GM18507 (cell line): ENCODE data around the gene HMGN2.
"Not testable (repeated sequence)": the region's sequence is repeated elsewhere in the genome, so short reads cannot be mapped to it uniquely, and the experiment has no call there.

Source experiments
- DNase-seq: peaks from one replicate; pipeline ENCODE4 v3.0.0; 2011; ENCODE audit warnings: low read depth; ENCODE audit not compliant: insufficient read length; ENCODE audit errors: extremely low spot score
- FAIRE-seq: peaks from 2 replicates; lab custom pipeline; 2011; peaks lifted over from hg19 to GRCh38; lab: Jason Lieb, UNC

Gene HMGN2

DNA sequence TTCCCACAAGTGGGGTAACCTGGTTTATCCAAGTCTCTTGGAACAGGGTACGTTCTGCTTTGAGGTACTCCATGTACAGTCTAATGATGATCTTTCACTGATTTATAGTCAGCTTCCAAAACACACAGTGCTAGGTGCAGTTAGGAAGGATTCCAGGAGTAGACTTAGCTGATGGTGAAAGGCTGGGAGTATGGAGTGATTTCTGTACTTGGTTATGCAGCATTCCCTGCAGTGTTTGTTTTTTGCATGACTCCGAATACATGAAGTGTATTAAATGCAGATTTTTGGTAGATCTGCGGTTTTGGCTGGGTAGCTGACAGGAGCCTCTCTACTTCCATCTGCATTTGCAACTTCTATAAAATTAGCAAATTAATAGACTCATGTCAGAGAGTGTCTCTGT, 3.7 kb downstream of the HMGN2 start:
- no peak for FAIRE-seq
- no peak for DNase-seq

DNA sequence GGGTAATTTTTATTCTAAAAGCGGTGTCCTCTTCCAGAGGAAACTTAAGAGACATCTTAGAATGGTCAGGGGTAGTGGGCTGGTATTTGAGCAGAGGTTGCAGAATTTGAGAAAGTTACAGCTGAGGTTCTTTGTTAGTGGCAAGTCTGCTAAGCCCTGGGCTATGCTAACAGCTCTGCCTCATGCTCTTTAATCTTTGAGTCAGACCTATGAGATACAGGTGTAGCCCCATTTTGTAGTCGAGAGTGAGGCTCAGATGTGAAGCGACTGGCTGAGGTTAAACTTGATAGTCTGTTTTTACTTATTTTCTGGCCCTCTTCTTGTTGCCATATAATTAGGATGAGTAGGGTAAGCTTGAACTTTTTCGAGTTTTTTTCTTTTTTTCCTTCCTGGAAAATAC, 4.7 kb downstream of the HMGN2 start:
- no peak for FAIRE-seq

DNA sequence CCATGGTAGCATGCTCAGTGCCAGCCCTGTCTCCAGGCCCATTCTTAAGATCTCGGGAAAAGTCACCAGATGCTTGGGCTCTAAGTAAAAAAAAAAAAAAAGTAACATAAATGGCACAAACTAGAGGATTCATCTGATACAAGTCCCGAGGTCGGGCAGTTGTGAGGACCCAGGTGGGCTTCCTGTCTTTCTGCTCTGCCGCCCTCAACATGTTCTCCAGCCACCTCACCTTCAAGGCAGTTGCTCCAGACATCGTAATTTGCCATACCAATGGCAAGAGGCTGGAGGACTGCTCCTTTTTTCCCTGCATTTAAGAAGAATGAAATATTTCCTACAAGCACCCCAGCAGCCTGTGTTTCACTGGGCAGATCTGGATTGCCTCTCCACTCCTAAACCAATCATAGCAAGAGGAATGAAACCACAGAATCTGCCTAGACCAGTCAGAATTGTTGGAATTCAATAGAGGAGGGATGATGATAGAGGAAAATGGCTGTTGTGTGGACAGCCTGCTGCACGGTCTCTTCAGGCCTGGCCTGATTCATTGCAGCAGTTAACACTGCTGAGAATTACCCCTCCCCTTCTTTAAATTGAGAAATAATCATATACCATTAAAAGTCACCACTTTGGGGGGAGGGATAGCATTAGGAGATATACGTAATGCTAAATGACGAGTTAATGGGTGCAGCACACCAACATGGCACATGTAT, 5.4 kb downstream of the HMGN2 start:
- FAIRE-seq (no peak), DNase-seq (no peak)

More for the DNA sequence above, 4.7 kb downstream of the HMGN2 start:
- DNase-seq = no peak

DNA sequence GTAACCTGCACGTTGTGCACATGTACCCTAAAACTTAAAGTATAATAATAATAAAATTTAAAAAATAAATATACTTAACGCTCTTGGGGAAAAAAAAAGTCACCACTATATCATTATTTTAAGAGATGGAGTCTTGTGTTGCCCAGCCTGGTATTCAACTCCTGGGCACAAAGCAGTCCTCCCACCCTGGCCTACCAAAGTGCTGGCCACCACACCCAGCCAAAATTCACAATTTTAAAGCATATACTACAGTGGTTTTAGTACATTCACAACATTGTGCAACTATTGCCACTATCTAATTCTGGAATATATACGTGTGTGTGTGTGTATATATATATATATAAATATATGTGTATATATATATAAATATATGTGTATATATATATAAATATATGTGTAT, 5.9 kb downstream of the HMGN2 start:
- no peak for DNase-seq
- no peak for FAIRE-seq

DNA sequence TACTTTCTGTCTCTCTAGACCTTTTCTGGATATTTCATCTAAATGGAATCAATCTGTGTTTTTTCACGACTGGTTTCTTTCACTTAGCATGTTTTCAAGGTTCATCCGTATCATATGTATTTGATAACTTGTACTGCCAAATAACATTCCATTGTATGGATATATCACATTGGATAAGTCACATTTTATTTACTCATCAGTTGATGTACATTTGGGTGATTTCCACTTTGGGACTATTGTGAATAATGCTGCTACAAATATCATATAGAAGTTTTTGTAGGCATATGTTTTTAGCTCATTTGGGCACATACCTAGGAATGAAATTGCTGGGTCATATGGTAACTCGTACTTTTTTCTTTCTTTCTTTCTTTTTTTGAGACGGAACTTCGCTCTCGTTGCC, 6.7 kb downstream of the HMGN2 start:
- FAIRE-seq (no peak), DNase-seq (no peak)

DNA sequence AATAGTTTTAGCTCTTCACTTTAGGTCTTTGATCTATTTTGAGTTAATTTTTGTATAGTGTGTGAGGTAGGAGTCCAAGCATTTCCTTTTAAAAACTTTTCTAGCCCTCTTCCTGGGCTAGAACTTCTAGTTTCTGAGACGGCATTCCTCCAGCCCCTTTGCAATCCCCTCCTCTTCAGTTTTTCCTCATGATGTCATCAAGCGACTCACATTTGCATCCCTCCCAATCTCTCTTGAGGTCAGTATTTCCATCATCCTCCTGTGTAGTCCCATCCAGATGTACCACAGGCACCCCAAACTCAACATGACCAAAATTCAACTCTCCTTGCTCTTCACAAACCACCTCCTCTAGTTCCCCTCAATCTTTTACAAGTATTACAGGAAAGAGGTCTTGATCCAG, 10.7 kb downstream of the HMGN2 start:
- FAIRE-seq = no peak

DNA sequence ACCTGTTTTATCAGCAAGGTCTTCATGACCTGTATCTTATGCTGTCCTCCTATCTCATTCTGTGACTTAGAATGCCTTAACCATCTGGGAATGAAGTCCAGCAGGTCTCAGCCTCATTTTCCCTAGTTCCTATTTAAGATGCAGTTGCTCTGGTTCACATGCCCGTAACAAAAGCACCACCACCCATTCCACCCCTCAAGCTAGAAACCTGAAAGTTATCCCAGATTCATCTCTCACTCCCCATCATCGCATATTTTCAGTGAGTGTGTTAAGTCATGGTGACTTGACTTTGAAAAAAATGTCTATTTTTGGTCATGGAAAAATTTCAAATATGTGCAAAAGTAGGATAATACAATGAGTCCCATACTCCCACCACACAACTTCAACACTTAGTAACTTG, 11.7 kb downstream of the HMGN2 start:
- DNase-seq (no peak), FAIRE-seq (no peak)

More for the DNA sequence above, 10.7 kb downstream of the HMGN2 start:
- no peak for DNase-seq

DNA sequence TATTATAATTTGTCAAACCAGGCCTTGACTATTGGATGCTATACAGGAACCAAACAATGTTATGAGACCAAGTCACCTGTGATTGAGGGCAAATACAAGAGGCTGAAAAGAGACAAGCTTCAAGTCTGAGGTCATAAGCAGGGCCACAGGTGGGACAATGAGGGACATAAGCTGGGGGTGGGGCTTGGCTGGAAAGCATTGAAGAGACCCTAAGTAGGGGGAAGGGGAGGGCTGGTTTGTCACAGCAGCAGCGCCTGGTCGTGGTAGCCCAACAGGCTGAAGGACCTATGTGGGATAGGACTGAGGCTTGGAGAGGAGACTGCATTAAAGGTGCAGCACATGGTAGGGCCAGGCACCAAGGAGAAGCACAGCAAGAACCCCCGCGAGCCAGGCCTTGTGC, 17.9 kb downstream of the HMGN2 start:
- no peak for FAIRE-seq
- DNase-seq = no peak

DNA sequence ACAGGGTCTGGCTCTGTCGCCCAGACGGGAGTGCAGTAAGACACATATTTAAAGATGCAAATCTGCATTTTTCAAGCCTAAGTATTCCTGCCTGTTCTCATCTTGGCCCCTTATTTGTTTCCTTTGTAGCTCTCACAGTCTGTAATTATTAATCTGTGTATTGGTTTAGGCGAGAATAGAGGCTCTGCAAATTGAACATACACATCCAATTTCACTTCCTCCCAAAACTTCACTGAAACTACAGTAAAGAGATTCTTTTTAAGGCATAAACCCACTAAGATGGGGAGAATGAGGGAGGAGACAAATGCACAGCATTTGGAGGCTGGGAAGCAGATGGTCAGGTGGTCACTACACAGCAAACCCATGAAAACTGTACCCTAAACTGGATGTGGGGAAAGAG, 21.0 kb downstream of the HMGN2 start:
- FAIRE-seq (peak; percentile 83), DNase-seq (no peak)

DNA sequence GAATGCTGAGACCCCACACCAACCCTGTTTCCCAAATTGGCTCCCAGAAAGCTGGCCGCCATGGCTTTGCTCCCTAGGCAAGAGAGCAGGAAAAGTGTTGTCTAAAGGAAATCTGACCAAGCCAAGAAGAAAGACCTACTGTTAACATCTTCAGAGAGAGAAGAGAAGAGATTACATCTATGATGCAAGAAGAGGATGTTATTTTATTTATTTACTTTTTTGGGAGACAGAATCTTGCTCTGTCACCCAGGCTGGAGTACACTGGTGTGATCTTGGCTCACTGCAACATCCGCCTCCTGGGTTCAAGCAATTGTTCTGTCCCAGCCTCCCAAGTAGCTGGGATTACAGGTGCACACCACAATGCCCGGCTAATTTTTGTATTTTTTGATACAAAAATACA, 21.7 kb downstream of the HMGN2 start:
- DNase-seq (no peak), FAIRE-seq (no peak)

DNA sequence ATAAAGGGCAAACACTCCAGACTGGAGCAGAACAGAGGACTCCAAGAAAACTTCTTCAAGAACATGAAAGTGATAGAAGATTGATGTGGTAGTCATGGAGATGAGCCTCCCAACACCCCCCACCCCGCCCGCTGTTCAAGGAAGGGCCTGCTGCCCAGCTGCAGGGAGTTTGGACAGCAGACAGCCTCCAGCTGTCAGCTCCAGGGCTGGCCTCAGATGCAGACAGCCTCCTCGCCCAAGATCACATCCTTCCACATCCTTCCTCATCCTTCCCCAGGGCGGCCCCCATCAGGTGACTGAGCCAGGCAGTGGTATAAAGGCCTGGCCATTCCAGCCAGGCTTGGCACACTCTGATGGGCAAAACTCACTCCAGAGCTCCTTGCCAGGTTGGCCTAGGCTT, 24.6 kb downstream of the HMGN2 start:
- no peak for DNase-seq
- FAIRE-seq = no peak

DNA sequence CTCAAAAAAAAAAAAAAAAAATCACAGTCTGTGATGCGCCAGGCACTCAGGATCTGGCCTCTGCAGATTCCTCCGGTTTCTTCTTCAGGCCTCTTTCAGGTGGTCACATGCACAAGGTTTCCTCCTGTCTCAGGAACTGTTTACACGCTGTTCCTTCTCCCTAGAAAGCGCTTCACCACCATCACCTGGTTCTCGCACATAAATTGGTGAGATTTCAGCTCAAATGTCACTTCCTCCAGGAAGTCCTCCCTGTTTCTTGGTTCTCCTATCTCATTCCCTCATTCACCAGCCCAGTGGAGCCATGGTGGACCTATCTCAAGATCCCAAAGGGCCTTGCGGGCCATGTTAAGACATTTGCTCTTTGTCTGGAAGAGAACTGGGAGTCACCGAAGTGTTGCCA, 26.7 kb downstream of the HMGN2 start:
- DNase-seq (no peak), FAIRE-seq (no peak)

DNA sequence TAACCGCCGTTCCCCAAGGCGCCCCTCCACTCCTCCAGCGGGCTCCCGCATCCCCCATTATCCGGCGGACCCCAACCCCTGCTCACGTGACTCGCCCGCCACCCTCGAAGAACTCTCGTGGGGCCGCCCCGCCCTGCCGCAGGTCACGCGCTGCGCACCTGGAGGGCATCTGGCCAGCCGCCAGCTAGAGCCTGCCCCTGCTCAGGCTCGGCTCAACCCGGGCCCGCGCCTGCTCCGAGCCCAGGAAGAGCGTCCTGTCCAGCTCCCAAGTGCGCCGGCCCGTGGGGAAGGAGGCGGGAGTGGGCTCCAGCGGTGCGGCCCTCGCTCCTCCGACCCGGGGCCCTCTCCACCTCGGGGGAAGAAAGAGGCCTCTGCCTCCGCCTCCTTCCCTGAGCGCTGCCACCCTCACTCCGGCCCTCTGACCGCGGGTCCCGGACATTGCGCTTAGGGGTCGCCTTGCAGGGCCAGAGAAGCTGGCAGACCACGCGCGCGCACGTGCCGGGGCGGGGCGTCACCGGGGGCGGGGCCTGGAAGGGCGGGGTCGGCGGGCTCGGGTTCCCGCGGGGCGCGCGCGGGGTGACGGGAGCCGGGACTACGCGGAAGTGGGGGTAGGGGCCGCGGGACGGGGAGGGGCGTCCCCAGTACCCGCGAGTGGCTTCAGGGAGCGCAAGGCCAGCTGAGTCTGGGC, 28.4 kb downstream of the HMGN2 start:
- FAIRE-seq = no peak
- DNase-seq = peak; percentile 90

DNA sequence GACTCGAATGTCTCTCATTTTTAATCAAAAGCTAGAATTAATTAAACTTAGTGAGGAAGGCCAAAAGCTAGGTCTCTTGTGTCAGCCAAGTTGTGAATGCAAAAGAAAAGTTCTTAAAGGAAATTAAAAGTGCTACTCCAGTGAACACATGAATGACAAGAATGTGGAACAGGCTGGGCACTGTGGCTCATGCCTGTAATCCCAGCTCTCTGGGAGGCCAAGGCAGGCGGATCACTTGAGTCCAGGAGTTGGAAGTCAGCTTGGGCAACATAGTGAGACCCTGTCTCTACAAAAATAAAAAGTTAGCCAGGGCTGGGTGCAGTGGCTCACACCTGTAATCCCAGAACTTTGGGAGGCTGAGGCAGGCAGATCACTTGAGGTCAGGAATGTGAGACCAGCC, 38.5 kb downstream of the HMGN2 start:
- FAIRE-seq, DNase-seq: not testable (repeated sequence)

DNA sequence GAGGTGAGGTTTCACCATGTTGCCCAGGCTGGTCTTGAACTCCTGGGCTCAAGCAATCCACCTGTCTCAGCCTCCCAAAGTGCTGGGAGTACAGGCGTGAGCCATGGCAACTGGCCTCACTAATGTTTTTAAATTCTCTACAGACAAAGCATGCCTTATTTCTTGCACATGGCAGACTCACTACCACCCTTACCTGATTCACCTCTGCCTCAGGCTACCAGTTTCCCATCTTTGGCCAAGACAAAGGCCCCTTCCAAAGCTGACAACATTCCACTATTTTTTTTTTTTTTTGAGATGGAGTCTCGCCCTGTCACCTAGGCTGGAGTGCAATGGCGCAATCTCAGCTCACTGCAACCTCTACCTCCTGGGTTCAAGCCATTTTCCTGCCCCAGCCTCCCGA, 43.6 kb downstream of the HMGN2 start:
- not testable (repeated sequence) for DNase-seq, FAIRE-seq

DNA sequence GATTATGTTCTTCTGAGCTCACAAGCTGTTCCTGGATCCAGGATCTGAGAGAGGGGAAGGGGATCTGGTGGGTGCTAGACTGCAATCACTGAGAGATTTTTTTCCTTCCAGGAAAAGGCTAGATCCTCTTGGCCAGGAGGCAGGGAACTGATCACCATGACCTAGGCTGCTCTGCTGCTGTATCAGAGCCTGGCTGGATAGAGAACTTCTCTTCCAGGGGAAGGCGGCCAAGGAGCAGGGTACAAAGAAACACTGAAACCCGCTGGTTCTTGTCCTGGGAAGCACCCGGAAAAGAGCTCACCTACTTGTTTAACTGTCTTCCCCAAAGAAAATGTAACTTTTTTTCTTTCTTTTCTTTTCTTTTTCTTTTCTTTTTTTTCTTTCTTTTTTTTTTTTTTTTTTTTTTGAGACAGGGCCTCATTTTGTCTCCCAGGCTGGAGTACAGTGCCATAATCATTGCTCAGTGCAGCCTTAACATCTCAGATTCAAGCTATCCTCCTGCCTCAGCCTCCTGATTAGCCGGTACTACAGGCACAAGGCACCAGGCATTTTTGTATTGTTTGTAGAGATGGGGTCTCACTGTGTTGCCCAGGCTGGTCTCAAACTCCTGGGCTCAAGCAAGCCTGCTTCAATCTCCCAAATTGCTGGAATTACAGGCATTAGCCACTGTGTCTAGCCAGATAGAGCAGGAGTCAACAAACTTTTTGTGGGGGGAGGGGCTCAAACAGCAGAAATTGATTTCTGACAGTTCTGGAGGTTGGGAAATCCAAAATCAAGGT, 44.9 kb downstream of the HMGN2 start:
- FAIRE-seq (no peak), DNase-seq (no peak)

DNA sequence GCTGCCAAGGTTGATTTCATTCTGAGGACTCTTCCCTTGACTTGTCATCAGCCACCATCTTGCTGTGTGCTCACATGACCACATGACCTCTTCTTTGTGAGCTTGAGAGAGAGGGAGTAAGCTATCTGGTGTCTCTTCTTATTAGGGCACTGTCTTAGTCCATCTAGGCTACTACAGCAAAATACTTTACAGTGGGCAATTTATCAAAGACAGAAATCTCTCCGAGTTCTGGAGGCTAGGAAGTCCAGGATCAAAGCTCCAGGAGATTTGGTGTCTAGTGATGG, 45.5 kb downstream of the HMGN2 start:
- FAIRE-seq (no peak), DNase-seq (no peak)

DNA sequence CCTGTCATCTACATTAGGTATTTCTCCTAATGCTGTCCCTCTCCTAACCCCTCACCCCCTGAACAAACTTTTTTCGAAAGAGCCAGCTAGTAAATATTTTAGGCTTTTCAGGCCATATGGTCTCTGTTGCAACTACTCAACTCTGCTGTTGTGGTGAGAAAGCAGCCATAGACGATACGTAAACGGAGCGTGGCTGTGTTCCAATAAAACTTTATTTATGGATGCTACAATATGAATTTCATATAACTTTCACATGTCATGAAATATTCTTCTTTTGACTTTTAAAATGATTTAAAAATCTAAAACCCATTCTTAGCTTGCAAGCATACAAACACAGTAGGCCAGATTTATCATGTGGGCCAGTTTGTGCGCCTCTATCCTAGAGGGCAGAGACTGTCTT, 46.1 kb downstream of the HMGN2 start:
- no peak for DNase-seq
- FAIRE-seq = no peak

DNA sequence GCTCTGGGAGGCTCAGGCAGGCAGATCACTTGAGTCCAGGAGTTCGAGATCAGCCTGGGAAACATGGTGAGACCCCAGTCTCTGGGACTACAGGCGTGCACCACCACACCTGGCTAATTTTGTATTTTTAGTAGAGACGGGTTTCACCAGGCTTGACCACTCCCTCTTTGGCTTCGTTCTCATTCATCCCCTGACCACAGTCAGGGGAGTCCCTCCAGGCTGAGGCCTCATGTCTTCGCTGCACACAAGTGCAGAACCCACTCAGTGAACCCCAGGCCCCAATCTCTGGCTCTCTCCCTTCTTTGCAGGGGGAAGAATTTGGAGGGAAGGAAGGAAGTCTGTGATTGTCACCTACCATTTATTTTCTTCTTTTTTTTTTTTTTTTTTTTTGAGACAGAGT, 48.1 kb downstream of the HMGN2 start:
- DNase-seq (no peak), FAIRE-seq (peak; percentile 38)

DNA sequence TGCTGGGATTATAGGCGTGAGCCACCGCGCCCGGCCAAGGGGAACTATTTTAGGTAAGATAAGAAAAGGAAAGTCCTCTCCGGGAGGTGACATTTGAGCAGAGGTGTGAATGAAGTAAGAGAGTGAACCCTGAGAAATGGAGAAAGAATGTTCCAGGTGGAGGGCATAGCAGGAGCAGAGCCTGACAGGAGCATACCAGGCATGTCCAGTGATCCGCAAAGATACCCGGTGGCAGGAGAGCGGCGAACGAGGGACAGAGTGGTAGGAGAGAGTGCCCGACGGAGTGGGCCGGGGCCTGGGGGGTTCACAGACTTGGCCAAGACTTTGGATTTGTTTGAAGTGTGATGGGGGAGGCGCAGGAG, 49.4 kb downstream of the HMGN2 start:
- FAIRE-seq (no peak), DNase-seq (no peak)

DNA sequence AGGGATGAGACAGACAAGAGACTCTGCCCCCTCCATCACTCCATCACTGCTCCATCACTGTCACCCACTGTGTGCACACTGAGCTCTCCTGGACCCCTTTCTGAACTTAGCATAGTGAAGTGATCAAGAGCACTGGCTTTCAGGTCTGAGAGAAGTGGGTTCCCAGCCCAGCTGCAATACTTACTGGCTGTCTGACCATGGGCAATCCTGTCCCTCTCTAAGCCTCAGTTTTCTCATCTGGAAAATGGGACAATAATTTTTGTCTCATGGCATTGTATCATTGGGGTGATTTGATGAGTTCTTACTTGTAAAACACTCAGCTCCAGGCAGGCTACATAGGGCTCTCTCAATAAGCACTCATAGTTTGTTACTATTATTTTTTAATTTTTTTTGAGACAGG, 49.8 kb downstream of the HMGN2 start:
- no peak for DNase-seq
- no peak for FAIRE-seq
